ENCODE data around the gene KIF4B. TPM values are rescaled to one million over a fixed set of nuclear protein-coding genes. Genes with fewer than 3 reads are reported as not detected.

KIF4B gene, protein sequence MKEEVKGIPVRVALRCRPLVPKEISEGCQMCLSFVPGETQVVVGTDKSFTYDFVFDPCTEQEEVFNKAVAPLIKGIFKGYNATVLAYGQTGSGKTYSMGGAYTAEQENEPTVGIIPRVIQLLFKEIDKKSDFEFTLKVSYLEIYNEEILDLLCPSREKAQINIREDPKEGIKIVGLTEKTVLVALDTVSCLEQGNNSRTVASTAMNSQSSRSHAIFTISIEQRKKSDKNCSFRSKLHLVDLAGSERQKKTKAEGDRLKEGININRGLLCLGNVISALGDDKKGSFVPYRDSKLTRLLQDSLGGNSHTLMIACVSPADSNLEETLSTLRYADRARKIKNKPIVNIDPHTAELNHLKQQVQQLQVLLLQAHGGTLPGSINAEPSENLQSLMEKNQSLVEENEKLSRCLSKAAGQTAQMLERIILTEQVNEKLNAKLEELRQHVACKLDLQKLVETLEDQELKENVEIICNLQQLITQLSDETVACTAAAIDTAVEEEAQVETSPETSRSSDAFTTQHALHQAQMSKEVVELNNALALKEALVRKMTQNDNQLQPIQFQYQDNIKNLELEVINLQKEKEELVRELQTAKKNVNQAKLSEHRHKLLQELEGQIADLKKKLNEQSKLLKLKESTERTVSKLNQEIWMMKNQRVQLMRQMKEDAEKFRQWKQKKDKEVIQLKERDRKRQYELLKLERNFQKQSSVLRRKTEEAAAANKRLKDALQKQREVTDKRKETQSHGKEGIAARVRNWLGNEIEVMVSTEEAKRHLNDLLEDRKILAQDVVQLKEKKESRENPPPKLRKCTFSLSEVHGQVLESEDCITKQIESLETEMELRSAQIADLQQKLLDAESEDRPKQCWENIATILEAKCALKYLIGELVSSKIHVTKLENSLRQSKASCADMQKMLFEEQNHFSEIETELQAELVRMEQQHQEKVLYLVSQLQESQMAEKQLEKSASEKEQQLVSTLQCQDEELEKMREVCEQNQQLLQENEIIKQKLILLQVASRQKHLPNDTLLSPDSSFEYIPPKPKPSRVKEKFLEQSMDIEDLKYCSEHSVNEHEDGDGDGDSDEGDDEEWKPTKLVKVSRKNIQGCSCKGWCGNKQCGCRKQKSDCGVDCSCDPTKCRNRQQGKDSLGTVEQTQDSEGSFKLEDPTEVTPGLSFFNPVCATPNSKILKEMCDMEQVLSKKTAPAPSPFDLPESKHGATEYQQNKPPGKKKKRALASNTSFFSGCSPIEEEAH
- polyA plus RNA-seq = 0.10 and 0.85 TPM in 2 replicates

DNA sequence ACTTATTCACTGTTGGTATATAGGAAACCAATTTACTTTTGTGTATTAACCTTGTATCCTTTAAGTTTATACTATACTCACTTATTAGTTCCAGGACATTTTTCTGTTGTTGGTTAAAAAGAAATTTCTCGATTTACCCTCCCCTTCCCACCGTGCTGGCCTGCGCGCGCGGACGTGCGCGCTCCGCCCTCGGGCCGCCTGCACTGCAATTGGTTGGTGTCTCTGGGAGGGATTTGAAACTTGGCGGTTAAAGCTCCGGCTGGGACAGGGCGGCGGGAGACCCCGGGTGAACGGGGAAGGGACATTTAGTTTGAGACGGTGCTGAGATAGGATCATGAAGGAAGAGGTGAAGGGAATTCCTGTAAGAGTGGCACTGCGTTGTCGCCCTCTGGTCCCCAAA is at the start of gene KIF4B:
KIF4B (plus strand) TSS at position 230 of the 400 bp plus-strand sequence; CDS start at position 335, 105 bp downstream.

Other genes starting within 250 kb of the KIF4B start
- gene FAXDC2, start 163.2 kb upstream of the KIF4B start, polyA plus RNA-seq = 13.5 and 19.6 TPM in 2 replicates
- gene CNOT8, start 155.1 kb upstream of the KIF4B start, polyA plus RNA-seq = 21.7 and 26.4 TPM in 2 replicates
- gene GEMIN5, start 75.5 kb upstream of the KIF4B start, polyA plus RNA-seq = 3.0 and 3.7 TPM in 2 replicates
- gene MRPL22, start 72.7 kb upstream of the KIF4B start, polyA plus RNA-seq = 193 and 209 TPM in 2 replicates

Measured in Purkinje cell (primary cell).